Right ventricle myocardium superior (tissue), 1 donor: ENCODE results near the gene PTPRN2. TPM values are rescaled to one million over a fixed set of nuclear protein-coding genes. Genes with fewer than 3 reads are reported as not detected.

Experiments used
- ATAC-seq: fragments of 200-7000 bp; cut with Tn5 transposase; one replicate; pipeline ENCODE4 v1.9.1; 2020; ENCODE audit warnings: mild to moderate bottlenecking; ENCODE audit not compliant: poor library complexity
- DNase-seq: peaks from one replicate; pipeline ENCODE4 v3.0.0-alpha.2; 2020
- intact Hi-C: fragments of 100-400 bp; cut with DNase I; formaldehyde crosslinking; loops from one replicate; pipeline ENCODE4 v1.11.2; 2022
- total RNA-seq: library from RNA; stranded (reverse); fragmentation: NEBNext Ultra II Directional; extraction: Animal tissue kit (Norgen Biotek cat#: 25700); gene quantifications from one replicate; pipeline ENCODE4 v1.2.1, GENCODE V29; 2021
- donor health status: DM: no; HTN: yes; CAD: no; lungs with severe emphysema.

The PTPRN2 gene
- total RNA-seq, 1 donor from 2014 or later, result 1.2 TPM

DNA sequence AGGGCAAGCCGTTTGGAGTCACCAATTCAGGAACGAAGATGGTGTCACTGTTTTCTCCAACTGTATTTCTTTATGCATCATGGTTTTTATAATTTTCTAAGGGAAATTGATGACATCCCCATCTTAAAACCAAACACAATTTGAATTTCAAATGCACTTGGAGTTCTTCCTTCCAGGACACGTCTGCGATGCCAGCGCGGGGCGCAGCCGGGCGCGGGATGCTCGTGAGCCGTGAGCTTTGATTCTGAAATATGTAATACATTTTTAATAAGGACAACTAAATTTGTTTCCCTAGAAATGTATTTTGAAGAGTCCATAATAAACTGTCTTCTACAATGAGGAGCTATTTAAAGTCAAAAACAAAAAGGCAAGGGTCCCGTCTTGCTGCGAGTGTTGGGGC, 758.7 kb downstream of the PTPRN2 start:
- no peak for ATAC-seq
- no peak for DNase-seq
- intact Hi-C loops, result no loop called here

DNA sequence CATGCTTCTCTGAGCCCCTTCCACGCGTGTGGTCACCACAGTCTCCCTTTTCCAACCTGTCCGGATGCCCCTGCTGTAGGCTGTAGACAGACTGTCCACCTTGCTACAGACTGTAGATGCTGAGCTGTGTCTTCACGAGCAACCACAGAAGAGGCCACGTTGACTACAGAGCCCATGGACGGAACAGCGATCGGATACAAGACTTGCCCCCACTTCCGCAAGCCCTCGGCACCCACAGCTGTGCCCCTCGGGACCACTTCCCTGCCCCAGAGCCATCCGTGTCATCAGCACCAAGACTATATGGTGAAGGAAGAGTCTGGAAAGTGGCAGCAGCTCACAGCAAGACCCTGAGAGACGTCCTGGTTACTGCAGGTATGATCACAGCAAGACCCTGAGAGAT, 759.4 kb downstream of the PTPRN2 start:
- DNase-seq, result no peak
- intact Hi-C loops, result no loop called here
- ATAC-seq, result no peak

DNA sequence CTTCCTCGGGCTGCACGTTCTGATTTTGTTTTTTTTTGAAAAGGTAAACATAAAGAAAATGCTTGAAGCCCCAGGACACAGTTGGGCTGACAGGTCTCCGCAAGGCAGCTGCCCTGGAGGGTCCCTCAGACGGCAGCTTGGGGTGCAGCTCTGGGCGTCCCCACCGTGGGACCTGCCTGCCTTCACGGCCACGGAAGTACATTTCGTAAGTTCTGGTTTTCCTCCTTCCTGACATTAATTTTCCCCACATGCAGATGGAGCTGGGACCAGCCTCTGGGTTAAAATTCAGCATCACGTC, 759.8 kb downstream of the PTPRN2 start:
- intact Hi-C loops, result no loop called here
- no peak for ATAC-seq
- DNase-seq, result no peak

DNA sequence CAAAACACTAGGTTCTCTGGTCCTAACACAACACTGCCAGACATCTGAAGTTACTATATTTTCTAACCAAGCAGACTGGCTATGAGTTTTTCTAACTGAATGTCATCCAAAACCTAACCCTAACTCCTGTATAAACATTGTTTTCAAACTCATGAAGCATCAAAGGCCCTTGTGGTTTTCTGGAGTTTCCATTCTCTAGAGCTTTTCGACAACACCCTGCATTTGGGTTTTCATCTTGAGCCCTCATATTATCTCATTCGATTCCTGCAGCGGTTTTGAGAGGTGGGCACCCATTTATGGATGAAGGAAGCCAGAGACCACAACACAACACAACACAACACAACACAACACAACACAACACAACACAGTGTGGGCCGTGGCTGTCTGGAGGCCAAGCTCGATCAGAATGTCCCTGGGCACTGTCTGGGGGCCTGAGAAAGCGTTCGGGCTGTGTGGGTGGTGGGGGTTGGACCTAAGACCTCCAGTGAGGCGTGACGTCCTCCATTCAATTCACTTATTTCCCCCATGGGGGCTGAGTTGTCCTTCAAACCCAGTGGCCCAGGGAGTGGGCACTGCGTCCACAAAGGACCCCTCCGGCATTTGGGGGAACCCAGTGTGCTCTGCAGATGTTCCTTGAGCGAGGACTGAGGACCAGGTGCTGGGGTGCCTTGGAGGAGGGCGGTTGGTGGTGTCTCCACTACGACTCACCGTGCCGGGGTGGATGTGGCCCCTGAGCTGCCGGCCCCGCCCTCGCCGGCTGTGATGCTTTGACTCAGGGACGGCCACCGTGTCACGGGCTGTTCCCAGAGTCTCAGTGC, 760.4 kb downstream of the PTPRN2 start:
- intact Hi-C loops, result no loop called here
- no peak for ATAC-seq
- DNase-seq, result no peak

DNA sequence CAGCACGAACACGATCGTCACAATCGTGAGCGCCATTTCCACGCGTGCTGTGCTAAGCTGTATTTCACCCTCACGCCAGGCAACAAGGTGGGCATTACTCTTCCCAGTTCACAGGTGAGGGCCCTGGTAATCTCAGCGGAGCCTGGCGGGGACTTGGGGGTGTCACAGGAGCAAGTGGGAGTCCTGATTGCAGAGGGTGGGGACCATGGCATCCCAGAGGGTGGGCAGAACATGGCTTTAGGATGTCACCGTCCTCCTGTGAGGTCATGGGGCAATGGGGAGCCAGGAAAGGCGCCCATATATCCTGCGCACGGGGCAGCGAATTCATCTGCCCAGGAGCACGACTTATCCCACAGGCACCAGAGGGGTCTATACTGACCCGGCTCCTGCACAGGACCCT, 761.1 kb downstream of the PTPRN2 start:
- no peak for DNase-seq
- intact Hi-C loops, result no loop called here
- no peak for ATAC-seq

DNA sequence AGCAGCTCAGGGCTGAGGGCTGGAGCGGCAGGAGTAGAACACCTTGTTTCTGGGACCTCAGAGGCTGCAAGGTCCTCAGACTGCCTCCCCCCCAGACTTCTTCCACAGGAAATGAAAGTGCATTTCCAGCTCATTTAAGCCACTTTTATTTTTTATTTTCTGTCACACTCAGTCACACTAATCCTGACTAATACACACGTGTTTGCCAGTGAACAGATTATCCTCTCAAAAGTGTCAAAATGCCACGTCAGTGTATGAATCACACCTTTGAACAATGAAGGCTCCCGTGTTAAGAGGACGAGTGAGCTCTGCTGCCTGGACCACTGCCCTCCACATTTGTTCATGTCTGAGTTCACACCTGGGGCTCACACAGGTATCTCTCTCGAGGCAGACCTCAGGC, 762.3 kb downstream of the PTPRN2 start:
- intact Hi-C loops, result no loop called here
- ATAC-seq (no peak), DNase-seq (no peak)

DNA sequence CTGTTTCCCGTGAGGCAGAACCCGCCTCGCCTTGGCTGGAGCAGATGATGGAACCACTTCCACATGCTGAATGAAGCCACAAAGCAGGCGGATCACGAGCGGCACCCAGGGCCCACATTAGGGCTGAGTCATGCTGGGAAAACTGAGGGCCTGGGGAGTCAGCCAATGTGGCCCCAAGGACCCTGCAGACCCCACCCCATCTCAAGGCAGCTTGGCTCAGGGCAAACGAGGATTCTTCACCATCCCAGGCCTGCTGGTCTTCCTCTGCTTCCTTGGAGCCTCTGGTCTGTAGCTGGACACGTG, 762.9 kb downstream of the PTPRN2 start:
- ATAC-seq (no peak), DNase-seq (no peak)
- intact Hi-C loops, result no loop called here

DNA sequence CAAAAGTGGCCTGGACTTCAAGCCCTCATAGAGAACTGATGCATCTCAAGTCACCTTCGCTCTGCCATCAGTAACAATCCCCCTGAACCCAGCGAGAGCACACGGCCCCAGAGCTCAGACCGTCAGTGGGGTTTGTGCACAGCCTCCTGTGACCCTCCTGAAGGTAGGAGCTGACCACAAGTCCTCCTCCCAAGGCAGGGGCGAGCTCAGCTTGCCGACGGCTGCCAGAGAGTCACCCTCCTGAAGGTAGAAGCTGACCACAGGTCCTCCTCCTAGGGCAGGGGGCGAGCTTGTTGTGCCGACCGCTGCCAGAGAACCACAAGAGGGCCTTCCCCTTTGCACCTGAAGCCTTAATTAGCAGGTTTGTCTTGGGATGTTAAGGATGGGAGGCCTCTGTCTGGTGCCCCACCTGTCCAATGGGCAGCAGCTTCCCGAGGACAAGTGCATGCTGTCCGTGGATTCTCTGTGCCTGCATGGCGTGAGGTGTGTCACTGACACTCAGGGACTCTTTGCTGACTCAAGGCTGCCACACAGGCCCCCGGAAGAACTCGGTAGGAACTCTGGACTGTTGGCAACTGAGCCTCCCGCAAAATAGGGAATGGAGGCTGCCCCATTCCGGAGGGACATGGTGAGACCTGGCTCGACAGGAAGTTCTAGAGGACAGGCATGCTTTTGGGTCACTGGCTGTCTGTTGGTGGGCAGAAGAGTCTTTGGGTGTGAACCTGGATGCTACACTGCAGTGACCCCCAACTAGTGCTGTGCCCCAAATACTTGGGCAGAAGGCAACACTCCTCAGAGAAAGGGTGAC, 763.4 kb downstream of the PTPRN2 start:
- ATAC-seq (no peak), DNase-seq (no peak)
- intact Hi-C loops, result no loop called here

DNA sequence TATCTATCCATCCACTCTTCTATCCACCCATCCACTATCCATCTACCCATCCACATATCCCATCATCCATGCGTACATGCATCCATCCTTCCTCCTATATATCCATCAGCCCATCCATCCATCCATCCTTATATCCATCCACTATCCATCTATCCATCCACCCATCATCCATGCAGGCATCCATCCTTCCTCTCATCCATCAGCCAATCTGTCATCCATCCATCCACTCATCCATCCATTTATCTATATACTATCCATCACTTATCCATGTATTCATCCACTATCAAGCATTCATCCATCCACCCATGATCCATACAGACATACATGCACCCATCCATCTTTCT, 765.0 kb downstream of the PTPRN2 start:
- intact Hi-C loops, result no loop called here
- ATAC-seq (no peak), DNase-seq (no peak)

DNA sequence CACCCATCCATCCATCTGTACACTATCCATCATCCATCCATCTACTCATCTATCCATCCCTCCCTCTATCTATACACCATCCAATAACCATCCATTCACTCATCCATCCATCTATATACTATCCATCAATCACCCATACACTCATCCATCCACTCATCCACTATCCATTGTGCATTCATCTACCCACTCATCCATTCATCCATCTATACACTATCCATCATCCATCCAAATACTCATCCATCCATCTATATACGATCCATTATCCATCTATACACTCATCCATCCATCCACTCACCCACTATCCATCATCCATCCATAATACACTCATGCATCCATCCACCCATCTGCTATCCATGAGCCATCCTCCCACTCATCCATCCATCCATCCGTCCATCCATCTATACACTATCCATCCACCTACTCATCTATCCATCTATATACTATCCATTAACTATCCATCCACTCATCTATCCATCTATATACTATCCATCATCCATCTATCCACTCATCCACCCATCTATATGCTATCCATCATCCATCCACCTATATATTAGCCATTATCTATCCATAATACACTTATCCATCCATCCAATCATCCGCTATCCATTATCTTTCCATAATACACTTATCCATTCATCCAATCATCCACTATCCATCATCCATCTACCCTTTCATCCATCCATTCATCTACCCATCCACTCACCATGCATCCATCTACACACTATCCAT, 765.5 kb downstream of the PTPRN2 start:
- intact Hi-C loops, result no loop called here
- no peak for DNase-seq
- ATAC-seq, result no peak

DNA sequence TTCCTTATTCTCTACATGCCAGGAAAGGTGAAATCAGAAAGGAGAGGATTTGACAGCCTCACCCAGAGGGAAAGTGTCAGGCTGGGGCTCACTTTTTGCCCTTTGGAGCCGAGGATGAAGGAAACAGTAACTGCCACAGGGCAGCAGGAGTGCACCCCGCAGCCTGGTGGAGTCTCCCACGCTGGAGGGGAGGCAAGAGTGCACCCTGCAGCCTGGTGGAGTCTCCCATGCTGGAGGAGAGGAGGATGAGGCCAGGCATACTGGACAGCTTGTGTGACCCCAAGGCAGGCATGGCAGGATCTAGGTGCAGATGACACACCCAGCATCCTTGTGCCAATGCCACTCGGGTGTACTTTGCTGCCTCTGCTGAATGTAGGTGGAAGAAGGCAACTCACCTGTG, 766.8 kb downstream of the PTPRN2 start:
- DNase-seq (no peak), ATAC-seq (no peak)
- intact Hi-C loops, result no loop called here

DNA sequence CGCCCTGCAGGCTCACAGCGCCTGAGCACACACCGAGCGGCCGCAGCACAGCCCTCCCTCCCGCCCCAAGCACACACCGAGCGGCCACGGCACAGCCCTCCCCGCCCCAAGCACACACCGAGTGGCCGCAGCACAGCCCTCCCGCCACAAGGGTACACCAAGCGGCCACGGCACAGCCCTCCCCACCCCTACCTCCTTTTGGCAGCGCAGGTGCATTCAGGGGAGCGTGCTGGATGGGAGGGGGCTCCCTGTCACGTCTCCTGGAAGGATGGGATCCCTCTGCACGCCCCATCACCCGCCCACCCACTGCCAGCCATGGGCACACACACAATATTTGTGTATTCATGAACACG, 768.2 kb downstream of the PTPRN2 start:
- ATAC-seq (no peak), DNase-seq (no peak)
- intact Hi-C loops, result no loop called here

DNA sequence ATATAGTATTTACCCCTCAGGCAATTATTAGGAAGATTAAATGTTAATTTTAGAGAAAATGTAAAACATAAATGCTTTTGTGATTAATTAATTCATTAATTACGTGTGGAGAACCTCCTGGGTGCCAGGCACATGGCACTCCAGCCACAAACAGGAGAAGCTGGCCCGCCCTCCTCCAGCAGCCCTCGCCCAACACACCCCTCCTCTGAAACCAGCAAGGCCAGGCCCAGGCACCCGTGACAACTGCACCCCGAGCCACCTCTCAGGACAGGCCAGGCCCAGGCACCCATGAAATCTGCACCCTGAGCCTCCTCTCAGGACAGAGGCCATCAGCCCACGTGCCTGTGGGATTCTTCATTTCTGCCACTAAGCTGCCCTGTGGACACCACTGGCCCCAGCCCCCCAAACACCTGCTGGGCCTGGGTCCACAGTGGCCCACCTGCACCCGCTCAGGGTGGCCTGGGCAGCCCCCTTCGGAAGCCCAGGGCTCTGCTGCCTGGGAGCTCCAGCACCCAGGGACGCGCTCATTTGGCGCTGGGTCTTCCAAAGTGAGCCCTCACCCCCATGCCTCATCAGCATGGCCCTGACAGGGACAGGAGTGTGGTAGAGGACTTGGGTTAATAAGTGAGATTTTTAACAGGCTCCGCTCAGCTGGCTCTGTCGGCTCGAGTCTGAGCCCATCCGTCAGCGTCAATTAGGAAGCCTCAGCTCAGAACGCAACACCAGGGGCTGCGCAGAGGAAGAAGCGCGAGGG, 768.7 kb downstream of the PTPRN2 start:
- intact Hi-C loops, result no loop called here
- DNase-seq (no peak), ATAC-seq (no peak)

DNA sequence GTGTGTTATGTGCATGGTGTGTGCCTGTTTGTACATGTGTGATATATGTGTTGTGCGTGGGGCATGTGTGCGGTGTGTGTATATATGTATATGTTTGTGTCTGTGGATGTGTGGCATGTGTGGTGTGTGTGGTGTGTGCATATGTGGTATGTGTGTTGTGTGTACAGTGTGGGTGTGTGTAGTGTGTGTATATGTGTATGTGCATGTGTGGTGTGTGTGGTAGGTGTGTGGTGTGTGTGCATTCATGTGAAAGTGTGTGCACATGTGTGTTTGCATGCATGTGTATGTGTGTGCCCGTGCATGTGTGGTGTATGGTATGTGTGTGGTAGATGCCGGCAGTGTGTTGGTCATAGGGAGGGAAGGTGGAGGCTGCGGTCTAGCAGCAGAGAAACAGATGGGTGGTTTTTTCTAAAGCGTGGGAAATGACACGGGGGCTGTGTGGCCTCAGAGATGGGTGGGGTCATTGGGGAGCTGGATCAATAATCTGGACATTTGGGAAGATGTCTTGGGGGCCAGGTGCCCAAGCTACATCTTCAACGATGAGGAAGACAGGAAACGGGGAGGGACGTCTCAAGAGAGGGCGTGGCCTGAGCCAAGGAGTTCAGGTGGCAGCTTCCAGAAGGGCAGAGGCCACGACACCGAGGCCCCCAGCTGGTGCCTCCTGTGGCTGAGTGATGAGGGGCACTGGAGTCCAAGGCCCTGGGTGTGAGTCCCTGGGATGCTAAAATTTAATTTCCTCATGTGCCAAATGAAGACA, 769.5 kb downstream of the PTPRN2 start:
- ATAC-seq (no peak), DNase-seq (no peak)
- intact Hi-C loops, result no loop called here

DNA sequence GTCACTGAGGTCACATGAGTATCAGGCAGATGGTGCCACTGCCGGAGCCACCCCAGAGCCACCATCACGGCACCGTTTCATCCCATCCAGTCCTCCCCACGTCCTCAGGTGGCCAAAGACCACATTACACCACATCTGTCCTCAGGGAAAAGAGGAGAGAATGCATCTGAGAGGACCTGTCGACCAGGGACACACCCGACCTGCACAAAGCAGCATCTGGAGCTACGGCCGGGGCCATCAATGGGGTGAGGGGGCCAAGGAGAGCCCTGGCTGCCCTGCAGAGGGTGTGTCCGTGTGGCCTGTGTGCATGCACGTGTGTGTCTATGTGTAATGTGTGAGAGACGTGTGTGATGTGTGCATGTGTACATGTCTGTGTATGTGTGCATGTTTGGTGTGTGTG, 770.2 kb downstream of the PTPRN2 start:
- DNase-seq, result no peak
- no peak for ATAC-seq
- intact Hi-C loops, result no loop called here

DNA sequence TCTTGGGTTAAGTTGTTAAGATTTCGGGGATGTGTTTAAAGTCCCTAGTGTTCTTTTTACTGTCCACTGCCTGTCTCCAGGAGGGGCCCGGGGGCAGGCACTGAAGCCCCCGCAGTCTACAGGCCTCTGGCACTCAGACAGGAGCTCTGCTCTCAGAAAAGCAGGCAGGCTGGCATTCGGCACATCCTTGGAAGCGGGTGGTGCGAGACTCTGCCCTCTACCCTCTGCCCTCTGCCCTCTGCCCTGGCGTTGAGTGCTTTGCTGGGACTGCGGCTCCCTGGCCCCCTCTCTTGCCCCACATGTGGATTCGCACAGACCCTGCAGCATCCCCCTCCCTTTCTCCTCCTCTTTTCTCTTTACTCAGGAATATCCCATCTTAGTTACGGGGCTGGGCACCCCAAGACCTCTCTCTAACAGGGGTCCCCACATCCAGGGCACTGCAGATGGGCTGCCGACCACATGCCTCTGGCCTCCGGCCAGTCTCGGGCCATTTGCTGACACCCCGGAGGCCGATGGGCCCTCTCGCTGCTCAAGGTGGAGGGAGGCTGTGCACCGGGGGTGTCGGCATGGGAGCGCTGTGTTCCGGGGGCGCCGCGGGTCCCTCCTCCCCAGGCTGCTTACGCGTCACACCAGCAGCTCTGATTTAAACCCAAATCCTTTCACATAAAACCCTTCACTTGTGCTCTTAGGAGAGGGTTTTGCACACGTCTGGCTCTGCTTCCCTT, 770.9 kb downstream of the PTPRN2 start:
- no peak for DNase-seq
- ATAC-seq, result no peak
- intact Hi-C loops, result no loop called here

DNA sequence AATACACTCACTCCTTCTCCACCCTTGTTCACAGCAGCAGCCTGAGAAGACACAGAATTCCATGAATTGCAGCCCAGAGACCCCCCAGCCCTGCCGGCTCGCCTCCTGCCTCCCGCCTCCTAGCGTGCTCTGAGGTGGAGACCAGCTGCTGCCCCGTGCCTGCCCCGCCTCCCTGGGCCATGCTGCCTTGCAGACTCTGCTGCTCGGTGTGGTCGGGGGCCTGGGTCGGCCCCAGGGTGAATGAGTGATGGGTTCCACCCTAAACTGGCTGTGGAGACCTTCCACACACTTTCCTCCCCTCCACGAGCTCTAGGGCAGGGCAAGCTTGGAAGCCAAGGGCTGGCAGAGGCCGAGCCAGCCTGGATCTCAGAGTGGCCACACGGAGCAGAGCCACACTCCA, 771.5 kb downstream of the PTPRN2 start:
- intact Hi-C loops, result no loop called here
- DNase-seq (no peak), ATAC-seq (no peak)

DNA sequence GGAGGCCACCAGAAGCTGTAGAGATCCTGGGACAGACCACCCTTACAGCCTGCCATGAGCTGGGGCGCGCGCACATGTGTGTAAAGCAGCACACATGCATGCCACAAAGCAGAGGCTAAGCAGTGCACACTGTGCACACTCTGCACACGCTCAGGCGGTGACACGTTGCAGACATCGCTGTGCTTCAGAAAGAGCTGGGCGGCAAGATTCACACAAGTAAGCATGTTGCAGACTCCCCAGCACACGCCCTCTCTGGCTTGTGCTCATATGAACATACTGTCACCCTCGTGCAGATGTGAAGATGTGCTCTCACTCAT, 772.0 kb downstream of the PTPRN2 start:
- ATAC-seq (no peak), DNase-seq (no peak)
- intact Hi-C loops, result no loop called here
